ENCODE measurements around the gene CHGA.

The CHGA gene

GRCh38 chr14:92960706-92961566 is 38.0 kb downstream of the CHGA start:
- no peak for DNase-seq (ENCODE audit: low read depth, low spot score)

DNA sequence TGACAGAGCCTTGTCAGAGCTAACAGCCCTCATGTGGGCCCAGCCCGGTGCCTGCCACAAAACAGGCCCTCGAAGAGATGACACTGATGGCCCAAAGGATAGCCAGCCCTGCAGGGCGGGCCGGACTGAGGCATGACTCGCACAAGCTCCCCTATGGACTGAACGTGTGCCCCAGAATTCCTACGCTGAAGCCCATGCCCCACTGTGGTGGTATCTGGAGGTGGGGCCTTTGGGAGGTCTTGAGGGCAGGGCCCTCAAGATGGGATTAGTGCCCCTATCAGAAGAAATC is 38.6 kb downstream of the CHGA start:
- no peak for DNase-seq (ENCODE audit: low read depth, low spot score)

- no peak for DNase-seq (ENCODE audit: low read depth, low spot score)
These were observed 39.3 kb downstream of the CHGA start for GRCh38 chr14:92962031-92962830.

DNA sequence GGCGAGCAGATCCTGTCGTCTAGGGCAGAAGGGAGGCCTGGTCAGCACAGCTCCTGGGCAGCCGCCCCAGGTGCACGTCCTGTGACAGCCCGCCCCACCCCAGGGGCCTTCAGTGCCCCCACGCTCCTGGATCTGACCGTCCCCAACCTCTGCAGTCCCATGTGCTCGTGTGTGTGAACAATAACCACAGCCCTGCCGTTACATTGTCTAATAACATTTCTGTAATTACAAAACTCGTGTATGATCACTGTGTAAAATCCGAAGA is 39.8 kb downstream of the CHGA start:
- DNase-seq (ENCODE audit: low read depth, low spot score): no peak

- DNase-seq (ENCODE audit: low read depth, low spot score): no peak
These were observed 40.6 kb downstream of the CHGA start for GRCh38 chr14:92963301-92964123.

DNA sequence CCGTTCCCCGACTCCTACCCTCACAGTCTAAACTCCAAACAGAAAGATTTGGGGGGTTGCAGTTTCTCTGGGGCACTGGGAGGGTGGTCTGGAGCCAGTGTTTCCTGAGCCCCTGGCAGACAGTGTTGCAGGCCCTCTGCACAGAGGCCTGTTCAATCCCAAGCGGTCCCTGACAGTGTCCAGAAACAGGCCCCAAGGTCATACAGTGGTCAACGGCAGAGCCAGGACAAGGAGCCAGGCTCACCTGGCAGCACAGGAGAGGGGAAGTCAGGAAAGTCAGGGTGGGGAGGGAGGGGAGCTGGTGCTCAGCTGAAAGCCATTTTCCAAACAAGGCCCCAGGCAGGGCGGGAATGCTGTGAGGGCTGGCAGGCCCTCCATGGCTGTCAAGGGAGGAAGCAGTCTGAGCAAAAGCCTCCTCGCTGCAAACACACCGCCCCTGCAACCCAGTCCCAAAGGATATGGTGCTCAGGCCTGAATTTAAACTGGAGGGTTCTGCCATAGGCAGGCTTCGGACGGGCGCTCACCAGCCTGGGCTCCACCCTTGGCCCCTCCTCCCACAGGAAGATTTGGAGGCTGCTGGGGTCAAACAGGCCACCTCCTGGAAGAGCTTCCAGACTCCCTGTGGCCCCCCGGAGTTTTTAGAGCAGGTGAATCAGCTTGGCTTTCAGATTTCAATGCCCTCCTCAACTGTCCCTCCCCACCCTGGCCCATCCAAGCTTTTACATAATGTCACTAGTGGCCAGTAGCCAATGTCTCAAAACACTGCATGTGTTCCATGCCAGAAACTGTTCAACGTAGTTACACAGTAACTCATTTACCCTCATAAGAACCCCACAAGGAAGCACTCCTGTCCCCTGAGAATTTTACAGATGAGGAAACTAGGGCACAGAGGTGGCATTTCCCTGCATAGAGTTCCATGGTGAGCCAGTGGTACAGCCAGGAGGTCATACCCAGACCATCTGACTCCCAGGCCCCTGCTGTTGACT is 41.5 kb downstream of the CHGA start:
- DNase-seq (ENCODE audit: low read depth, low spot score): no peak

DNA sequence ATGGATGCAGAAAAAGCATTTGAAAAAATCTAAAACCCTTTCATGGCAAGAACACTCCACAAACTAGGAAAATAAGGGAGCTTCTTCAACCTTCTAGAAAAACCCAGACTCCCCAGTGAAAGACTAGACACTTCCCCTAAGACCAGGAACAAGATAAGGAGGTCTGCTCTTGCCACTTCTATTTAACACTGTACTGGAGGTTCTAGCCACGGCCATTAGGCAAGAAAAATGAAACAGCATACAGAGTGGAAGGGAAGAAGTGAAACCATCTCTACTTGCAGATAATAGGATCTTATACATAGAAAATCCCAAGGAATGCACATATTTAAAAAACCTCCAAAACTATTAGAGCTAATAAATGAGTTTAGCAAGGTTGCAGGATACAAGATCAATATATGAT is 42.3 kb downstream of the CHGA start:
- DNase-seq (ENCODE audit: low read depth, low spot score): no peak

GRCh38 chr14:92967346-92967926 is 44.5 kb downstream of the CHGA start:
- no peak for DNase-seq (ENCODE audit: low read depth, low spot score)

DNA sequence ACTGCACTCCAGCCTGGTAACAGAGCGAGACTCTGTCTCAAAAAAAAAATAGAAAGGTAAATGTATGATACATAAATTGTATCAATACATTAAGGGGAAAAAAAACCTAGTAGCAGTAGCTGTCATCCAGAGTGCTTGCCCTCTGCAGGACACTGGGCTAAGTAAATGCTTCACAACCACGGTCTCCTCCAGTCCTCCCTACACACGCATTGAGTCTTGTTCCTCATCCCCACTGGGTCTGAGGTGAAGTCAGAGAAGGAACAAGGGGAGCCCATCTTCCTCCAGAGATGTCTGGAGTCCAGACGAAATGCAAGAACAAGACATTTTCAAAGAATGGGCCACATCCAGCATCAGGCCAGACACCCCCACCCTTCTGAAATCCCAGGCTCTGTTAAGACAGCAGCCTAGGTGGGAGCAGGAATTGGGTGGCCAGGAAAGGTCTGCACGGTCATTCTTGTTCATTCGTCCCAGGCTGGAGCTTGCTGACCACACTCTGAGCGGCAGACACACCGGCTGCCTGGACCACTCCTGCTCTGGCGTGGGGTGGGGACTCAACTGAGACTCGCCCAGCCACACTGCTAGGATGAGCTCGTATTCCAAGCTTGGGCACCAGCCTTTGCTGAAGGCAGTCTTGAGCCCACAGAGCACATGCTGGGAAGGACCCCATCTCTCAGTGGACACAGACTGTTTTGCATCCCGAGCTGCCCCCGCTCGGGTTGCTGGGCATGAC is 45.5 kb downstream of the CHGA start:
- DNase-seq (ENCODE audit: low read depth, low spot score): no peak

- no peak for DNase-seq (ENCODE audit: low read depth, low spot score)
These were observed 46.5 kb downstream of the CHGA start for GRCh38 chr14:92969430-92969829.

DNA sequence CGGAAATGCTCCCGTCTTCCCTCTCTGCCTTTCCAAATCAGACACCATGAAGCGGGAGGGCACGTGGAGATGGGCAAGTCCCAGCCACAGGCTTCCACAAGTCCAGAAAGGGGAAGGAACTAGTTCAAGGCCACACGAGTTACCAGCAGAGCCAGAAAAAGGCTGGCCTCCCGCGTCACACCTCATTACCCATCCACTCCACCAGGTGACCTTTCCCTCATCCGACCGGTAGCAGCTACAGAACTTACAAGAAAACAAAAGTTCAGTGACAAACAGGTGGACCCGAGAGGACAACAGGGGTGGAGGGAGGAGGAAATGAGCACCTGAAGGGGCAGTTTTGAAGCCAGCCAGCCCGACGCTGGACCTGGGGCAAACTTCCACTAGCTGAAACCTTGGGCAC is 46.9 kb downstream of the CHGA start:
- DNase-seq (ENCODE audit: low read depth, low spot score): no peak

GRCh38 chr14:92970271-92970670 is 47.3 kb downstream of the CHGA start:
- DNase-seq (ENCODE audit: low read depth, low spot score): no peak

DNA sequence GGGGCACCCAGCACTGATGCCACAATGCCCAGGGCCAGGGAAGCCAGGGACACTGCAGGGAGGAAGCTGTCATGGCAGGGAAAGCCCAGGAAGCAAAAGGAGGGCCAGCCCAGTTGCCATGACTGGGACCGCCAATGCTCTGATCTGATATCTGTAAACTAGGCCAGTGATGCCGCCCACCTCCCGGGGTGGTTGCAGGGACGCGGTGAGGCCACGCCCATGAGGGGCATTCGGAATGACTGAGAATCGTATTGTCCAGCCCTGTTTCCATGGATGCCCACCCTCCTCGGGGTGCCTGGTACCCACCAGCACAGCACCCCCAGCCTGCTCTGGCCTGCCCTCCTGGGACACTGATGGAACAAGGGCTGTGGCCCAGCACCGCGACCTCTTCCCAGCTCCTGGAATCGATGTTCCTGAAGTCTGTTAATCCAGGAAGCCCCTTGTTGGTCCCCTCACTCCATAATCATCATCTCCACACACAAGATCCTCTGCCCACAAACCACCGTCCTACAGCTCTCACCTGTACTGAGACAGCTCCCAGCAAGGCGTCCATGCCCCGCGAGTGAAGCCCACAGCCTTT is 48.7 kb downstream of the CHGA start:
- DNase-seq (ENCODE audit: low read depth, low spot score): no peak

DNA sequence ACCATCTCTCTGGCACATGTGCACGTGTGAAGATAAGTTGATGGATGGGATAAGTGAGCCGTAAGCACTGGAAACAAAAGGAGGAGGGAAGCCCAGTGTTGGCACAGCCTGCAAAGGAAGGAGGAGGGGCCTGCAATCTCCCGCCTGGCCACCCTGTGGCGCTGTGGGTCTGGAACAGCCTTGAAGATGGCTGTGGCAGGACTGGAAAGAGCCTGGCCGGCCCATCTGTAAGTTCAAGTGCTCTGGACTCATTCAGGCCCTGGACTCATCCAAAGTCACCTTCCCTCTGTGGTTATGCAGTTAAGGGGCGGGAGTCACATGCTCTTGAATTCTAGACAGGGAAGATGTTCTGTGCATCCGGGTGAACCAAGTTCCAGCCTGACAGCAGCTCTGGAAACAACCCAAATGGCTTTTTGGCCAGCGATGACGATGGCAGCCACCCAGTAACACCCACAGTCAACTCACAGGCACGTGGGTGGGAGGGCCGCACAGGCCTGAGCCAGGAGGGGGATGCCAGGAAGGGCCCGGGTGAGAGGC is 50.4 kb downstream of the CHGA start:
- no peak for DNase-seq (ENCODE audit: low read depth, low spot score)

DNA sequence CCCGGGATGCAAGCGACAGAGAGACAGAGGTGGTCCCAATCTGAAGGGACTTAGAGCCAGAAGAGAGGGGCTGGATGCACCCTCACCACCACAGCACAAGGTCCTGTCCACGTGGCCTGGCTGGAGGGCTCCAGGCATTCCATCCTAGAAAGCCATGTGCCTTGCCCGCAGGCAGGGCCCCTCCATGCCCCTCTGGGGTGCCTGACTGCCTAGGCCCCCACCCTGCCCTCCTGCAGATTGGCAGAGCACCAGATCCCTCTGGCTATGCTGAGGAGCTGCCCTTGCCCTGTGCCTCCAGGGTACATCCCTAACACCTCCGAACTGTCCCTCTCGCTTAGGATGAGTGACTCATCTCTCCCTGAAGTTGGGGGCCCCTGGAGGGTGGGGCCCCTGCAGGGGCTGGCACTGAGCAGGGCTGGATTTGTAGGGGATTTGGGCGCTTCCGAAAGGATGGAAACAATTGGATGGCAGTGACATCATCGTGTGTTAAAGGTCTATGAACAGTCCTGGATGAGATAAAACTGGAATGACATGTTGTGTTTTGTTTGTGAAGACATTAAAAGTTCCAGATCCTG is 50.9 kb downstream of the CHGA start:
- DNase-seq (ENCODE audit: low read depth, low spot score): no peak

- DNase-seq (ENCODE audit: low read depth, low spot score): no peak
These were observed 51.8 kb downstream of the CHGA start for GRCh38 chr14:92974541-92975345.

DNA sequence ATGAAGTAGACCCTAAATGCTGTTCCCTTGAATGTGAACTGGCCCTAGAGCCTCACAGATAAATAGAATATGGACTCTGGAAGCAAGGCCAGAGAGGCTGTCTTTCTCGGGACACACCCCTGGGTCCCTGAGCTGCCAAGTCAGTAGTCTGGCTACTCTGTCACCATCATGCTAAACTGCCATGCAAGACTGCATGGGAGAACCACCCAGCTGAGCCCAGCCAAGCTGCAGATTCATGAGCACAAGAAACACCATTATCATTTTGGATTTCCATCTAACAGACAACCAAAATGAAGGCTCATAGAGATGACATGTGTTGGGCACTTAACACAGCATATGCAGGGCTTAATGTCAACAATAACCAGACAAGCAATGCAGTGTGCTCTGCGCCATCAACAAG is 53.3 kb downstream of the CHGA start:
- DNase-seq (ENCODE audit: low read depth, low spot score): no peak

DNA sequence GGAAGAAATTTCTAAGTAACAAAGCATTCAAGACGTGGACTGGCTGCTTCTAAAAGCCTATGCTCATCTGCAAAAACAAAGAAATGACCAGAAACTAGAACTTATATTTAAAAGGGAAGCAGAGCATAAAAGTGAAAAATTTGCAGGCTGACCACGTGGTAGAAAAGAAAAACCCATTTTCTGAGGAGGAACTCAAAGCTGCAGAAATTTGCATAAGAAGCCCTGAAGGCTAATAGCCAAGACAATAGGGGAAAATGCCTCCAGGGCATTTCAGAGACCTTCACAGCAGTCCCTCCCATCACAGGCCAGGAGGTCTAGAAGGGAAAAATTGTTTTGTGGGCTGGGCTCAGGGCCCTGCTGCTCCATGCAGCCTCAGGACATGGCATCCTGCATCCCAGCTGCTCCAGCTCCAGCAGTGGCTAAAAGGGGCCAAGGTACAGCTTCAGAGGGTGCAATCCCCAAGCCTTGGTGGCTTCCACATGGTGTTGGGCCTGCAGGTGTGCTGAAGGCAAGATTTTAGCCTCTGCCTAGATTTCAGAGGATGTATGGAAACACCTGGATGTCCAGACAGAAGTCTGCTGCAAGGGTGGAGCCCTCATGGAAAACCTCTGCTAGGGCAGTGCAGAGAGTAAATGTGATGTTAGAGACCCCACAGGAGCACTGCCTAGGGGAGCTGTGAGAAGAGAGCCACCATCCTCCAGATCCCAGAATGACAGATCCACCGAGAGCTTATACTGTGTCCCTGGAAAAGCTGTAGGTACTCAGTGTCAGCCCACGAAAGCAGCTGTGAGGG is 55.5 kb downstream of the CHGA start:
- DNase-seq (ENCODE audit: low read depth, low spot score): no peak
